GM19372 (cell line): Measurements from ENCODE around the gene ELOVL5.

ENCODE experiments used
- ATAC-seq: cut with Tn5 transposase; IDR thresholded peaks from one replicate; pipeline ENCODE4 v1.9.1; 2021; ENCODE audit warnings: mild to moderate bottlenecking, low read depth, moderate library complexity; ENCODE audit not compliant: unreplicated experiment

ELOVL5 gene

DNA sequence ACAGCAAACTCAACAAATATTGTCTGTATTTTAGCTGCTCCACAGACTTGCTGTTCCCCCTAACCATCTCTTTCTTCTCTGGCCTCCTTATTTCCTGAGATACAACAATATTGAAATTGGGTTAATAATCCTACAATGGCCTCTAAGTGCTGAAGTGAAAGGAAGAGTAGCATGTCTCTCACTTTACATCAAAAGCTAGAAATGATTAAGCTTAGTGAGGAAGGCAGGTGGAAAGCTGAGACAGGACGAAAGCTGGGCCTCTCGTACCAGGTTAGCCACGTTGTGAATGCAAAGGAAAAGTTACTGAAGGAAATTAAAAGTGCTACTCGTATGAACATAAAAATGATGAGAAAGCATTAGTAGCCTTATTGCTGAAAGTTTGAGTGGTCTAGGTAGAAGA is 63.8 kb downstream of the ELOVL5 start:
- no peak for ATAC-seq

DNA sequence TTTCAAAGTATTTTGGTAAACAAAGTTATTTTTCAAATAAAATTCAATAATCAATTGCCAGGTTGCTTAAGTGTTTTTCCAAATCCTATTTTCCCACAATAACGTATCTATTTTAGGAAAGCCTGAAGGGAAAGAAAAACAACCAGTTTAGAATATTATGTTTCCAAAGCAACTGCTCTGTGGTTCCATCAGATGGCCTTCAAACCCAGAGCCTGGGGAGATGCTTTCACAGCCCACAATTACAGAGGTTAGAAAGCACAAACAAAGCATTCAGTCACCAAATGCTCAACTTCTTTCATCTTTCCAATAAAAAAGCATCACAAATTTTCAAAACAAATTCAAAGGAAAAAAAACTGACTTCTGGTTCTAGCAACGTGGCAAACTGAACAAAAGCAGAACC is 66.0 kb downstream of the ELOVL5 start:
- no peak for ATAC-seq

DNA sequence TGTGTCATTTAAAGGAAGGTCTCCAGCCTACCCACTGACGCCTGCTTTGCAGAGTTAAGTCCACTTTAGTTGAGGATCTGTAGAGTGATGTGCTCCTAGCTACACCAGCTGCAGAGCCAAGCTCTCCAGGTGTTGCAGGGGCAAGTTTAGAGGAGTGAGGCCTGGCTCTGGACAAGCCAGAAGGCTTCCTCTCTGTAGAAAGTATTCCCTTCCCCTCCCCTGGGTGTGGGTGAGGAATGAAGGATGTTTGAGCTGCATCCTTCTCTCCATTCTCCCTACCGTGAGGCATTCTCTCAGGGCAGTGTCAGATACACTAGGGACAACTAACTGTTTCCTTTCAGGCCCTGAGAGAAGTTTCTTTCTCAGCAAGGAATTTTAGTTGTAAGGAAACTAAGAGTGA is 66.5 kb downstream of the ELOVL5 start:
- no peak for ATAC-seq

DNA sequence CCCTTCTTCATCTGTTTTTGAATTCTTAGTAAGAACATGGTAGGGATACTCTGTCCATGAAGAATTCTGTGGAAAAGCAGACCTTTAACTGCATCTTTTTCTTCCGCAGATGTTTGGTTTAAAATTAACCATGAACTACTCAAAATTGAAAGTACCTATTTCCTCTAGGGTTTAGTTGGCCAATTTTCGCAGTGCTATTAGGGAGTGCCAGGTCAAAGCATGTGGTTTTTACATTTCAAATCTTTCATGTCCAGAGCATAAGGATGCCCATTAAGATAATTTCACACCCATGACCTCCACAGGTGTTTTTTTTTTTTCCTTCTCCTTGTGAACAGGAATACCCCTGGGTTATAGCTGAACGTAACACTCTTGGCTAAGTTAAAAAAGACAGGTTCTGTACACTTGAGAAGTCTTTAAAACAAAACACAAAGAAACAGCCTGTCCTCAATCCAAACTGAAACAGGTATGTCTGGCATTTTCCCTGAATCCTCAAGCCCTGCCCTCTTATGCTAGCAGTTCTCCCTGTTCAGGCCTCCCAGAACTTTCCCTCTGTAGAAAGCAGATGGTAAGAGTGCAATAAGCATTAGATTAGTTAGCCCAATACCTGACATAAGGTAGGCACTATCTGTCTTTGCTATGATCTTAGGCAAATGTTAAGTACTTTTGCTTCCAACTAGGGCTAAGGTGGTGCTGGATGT is 67.1 kb downstream of the ELOVL5 start:
- ATAC-seq: no peak

DNA sequence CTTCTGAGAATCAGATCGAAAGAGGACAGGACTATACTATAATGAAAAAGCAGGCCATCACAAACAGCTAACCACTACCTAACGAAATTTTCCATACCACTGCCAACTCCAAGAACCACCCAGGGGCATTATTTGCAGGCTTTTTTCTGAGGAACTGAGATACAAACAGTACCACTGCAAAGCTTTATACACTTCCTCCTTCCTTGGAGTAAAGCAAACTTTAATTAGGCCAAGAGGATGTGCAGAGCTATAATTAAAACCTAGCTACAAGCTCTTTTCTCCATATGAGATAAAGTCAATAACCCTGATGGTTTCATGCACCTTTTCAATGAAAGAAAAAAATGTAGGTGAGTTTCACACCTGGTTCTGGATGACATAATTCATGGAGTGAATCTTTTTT is 68.5 kb downstream of the ELOVL5 start:
- ATAC-seq: no peak

DNA sequence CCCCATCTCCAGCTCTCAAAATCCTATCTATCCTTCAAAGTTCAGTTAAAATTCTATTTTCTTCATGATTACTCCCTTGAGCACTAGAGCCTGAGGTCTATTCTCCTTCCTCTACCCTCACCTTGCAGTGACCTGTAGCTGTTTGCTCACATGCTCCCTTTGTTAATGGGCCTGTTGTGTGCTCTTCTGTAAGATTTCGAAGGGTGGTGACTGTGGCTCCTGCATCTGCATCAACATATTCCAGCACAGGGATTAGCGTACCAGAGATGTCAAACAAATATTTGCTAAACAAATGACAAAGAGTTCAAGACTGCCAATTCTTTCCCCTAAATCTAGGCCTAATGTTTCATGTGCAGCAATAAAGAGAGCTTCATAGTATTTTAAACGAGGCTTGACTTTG is 69.5 kb downstream of the ELOVL5 start:
- ATAC-seq: no peak

DNA sequence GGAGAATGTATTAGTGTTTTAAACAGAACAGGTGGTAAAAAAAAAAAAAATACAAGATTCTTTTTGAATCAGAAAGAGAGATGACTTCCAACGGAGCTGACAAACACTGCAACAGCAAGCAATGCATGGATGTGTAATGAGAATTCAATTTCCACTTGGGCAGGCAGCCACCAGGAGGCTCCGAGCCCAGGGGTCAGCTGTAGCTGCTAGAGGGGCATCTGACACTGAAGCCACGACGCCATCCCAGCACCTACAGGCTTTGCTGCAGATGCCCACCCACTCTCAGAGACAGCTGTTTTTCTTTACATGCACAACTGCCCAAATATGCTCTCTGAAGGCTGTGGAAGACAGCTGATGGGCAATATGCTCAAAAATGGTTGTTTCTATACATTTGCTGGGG is 75.4 kb downstream of the ELOVL5 start:
- ATAC-seq: no peak

DNA sequence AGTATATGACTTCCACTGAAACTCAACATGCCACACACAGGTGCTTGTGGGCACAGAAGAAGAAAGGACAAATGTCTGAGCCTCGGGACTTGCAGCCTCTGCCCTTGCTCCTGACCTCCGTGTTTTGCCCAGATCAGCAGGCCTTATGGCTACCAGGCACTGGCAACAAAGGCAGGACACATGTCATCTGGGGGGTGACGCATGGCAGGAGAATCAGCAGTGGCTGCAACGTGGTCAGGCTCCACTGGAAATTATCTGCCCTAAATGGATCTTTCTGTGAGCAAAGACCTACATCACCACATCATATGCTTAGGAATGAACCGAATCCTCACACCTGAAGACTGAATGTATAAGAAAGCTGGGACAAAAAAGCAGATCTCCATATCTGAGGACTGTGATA is 78.9 kb downstream of the ELOVL5 start:
- ATAC-seq: no peak

DNA sequence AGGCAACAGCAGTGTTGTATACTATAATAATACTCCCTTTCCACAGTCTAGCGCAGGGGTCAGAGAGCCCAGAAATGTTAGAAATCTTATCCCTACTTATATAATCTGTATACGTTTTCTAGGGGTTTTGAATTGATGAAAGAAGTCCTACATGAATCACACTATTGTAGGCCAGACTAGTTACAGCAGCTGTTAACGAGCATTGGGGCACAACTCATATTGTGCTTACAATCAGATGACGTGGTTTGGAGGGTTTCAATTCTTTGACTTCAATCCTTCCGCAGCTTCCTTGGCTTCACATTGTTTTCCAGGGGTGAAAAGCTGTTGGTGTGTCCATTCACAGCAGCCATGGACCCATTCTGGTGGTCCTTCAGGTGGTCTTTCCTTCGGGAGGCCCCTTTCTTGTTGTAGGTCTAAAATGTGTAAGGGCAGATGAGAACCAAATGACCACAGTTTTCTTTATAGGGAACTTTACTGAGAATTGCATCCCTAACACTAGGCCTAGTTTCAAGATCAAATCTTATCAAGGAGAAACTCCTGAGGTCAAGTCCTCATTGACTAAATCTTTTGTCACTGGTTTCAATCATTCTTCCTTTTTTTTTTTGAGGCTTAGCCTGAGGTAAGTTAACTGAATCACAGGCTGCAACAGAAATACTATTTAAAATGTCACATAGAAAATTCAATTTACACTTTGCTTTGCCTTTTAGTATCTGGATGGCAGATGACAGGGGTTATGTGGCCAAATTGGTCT is 79.7 kb downstream of the ELOVL5 start:
- ATAC-seq: no peak

DNA sequence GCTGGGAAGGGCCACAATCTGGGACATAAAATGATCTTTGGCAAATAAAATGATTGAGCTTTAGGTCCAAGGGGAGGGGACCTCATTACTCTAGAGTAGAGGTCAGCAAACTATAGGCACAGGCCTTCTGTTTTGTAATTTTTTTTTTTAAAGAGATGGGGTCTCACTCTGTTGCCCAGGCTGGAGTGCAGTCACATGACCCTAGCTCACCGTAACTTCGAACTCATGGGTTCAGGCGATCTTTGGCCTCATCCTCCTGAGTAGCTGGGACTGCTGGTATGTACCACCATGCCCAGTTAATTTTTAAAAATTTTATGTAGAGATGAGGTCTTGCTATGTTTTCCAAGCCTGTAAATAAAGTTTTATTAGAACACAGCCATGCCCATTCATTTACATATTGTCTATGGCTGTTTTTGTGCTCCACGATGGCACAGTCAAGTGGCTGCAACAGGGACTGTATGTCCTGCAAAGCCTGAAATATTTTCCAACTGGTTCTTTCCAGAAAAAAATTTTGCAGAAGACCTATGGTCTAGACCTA is 82.1 kb downstream of the ELOVL5 start:
- ATAC-seq: no peak

DNA sequence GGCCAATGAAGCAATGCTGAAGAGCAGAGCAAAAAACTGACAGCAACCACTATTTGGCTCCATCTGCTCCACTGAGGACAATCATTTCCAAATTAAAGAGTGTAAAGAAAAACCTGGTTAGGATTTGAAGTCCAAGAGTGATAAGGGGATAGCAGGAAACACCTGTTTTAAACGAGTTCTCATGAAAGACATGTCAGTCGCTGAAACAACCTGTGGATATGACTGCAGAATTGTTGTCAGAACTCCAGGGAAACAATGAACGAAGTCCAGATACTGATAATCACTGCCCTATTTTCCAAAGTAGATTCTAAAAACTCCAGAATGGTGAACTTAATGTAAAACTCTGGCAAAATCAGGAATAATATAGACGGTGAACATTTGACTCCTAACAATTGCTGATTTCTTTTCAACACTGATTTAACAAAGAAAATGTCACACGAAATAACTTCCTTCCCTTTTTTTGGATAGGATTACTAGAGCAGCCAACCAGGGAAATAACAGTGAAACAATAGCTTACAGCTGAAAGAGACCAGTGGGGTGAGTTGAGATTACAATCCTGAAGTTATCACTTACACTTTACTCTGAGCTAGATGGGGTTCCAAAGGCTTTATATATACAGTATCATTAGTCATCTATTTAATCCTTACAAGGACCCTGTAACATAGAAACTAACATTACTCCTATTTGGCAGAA is 83.7 kb downstream of the ELOVL5 start:
- no peak for ATAC-seq

DNA sequence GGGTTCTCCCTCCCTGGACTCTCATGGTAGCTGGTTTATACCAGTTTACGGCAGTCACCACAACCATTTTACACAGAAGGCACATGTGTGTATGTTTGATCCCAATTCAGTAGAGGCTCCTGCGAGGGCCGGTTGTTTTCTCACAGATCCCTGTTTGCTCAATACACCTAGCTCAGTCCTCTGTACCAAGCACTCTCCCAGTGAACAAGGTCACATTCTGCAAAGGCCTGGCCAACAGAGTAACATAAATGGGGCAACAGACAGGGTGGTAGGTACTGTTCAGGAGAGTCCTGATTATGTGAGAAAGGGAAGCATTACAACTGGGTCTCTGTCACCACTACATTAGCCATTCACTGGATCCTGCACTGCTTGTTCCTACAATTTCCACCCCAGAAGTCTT is 84.4 kb downstream of the ELOVL5 start:
- no peak for ATAC-seq

DNA sequence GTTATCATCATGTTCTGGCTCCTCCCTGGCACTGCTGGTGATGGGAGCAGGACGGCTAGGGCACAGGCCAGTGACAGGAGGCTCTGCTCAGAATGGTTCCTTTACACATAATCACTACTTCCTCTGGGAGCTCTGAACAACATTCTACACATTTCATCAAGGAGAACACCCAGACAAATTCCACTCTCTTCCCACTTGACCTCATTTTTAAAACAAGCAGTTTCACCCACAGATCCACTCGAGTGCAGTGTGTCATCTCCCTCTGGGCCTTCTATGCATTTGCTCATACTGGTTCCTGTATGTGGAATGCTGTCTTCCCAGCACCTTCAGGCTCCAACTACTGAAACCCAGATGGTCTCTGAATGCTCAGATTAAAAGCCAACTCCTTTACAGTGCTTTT is 84.8 kb downstream of the ELOVL5 start:
- no peak for ATAC-seq

DNA sequence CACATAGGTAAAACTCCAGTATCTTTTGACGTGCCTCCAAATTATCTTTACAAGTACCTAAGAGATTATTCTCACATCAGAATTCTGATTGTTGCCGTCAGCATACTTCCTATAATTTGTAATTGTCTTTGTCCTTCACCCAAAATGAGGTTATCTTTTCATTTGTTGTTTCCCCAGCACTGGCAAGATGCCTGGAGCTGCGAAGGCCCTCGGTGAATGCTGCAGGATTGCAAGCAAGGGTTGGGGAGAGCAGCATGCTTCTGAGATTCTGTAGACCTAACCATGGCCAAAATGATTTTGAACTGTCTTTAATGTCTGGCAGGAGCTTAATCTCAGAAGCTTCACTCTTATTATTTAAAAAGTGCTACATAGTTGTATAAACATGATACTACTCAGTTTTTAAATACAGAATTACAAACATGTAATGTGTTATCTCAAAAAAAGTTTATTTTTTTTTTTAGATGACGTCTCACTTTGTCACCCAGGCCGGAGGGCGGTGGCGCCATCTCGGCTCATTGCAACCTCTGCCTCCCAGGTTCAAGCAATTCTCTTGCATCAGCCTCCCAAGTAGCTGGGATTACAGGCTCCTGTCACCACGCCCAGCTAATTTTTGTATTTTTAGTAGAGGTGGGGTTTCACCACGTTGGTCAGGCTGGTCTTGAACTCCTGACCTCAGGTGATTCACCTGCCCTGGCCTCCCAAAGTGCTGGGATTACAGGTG is 88.7 kb downstream of the ELOVL5 start:
- no peak for ATAC-seq

DNA sequence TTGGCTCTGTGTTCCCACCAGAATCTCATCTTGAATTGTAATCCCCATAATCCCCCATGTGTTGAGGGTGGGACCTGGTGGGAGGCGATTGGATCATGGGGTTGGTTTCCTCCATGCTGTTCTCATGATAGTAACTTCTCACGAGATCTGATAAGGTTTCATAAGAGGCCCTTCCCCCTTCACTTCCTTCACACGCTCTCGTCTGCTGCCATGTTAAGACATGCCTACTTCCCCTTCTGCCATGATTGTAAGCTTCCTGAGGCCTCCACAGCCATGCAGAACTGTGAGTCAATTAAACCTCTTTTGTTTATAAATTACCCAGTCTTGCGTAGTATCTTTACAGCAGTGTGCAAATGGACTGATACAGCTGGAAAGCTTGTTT is 90.0 kb downstream of the ELOVL5 start:
- ATAC-seq: no peak

DNA sequence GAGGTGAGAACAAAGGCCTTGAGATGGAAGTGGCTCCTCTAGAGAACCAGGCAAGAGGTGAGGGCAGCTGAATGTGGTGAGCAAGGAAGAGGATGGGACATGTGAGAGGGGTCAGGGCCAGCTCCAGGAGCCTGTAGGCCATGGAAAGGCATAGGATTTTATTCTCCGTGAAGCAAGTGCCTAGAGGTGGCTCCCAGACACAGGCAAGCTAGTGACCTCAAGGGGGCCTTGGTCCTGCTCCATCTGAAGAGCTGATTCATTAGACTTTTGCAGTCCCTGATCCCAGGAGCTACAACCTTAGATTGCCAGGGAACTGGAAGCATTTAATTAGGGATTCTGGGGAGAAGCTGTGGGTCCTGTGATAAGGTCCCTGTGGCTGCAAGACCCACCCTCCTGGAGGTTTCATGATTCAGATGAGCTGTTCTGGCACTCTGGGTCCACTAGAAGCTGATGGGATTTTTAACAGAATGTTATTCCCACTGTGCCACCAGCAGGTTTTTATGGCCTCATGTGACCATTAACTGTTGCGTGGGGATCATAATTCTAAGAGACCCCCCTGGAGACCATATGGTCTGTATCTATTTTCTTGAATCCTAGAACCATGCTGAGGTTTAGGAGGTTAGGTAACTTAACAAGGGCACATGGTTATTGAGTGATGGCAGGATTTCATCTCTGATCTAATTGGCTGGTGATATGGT is 90.5 kb downstream of the ELOVL5 start:
- ATAC-seq: no peak

DNA sequence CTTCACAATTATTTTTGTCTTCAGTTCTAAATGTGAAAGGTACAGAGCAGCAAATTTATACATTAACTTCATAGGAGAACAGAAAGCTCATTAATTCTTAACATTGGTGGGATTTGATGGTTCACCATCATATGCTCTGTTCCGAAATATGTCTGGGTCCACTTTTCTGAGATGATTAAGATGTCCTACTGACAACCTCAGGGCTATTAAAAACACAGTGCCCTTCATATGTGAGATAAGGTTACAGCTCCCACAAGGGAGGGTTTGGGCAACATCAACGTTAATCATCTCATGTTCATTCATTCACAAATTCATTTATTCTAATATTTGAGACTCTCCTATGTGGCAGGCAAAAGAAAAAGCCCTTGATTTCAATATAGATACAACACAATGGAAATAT is 91.2 kb downstream of the ELOVL5 start:
- ATAC-seq: no peak

DNA sequence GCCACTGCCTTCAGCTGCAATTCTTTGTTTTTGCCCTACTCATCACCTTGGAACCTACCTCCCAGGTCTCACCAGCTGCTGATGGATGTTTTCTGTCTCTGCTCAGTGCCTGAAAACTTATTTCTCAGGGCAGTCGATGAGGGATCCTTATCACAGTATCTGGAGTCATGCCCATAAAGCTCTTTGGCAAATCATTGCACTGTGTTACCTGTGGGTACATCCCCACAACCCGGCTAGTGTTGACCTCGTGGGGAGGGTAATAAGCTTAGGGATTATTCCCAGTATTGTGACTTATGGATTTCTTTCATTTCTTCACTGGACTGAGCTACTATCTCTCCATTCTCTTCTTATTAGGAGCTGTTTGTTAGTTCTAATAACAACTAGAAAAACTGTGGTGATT is 91.7 kb downstream of the ELOVL5 start:
- no peak for ATAC-seq

DNA sequence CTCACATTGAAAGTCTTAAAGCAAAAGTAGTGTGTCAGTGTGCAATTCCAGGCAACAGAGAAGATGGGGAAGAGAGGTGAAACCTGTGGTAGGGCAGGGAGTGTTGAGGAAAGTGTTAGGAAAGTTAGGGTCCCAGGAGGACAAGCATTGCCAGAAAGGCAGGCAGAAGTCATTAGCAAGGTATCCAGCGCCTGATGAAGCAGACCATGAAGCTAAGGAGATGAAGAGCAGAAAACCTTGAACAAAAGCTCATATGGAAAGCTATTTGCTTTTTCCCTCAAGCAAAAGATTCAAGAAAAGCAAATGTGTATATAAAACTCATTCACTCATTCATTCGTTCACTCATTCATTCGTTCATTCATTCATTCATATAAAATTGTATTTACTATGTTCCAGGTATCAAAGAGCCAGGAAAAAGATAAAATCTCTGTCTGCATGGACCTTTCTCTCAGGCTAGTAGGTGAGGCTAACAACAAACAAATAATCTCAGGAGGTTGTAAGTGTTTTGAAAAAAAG is 96.5 kb downstream of the ELOVL5 start:
- no peak for ATAC-seq

DNA sequence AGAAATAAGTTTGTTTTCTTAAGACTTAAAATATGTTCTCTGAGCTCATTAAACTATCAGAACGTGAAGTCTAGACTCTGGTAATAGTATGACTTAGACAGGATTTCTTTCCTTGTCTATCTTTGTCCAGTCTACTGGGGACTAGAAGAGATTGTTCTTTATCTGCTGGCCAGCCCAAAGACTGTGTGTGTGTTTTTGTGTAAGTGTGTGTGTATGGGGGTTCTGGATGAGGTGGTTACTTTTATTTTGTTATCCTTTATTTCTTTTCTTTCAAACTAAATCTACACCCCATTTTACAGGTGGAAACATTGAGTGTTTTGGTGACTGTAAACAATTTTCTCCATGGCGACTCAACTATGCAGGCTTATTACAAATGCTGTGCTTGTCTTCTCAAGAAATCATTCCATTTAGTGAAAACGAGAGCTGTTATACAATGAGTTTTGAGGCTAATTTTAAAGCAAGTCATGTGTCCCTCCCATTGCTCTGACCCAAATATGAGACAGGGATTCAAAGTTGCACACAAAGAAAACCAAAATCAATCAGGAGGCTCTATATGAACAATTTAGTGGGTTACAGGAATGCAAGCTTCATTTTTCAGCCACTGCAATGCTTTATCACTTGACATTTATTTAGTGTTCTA is 97.6 kb downstream of the ELOVL5 start:
- ATAC-seq: no peak
